Medulla oblongata (tissue), 1 donor: ENCODE measurements around the gene ELOVL6.
A peak's percentile ranks its signal among the peaks of the same experiment; 100 is the strongest.
"Not testable (repeated sequence)": the region's sequence is repeated elsewhere in the genome, so short reads cannot be mapped to it uniquely, and the experiment has no call there.

ENCODE experiments used
- DNase-seq: peaks from one replicate; pipeline ENCODE4 v3.0.0-alpha.2; 2015; ENCODE audit errors: extremely low spot score

The ELOVL6 gene

DNA sequence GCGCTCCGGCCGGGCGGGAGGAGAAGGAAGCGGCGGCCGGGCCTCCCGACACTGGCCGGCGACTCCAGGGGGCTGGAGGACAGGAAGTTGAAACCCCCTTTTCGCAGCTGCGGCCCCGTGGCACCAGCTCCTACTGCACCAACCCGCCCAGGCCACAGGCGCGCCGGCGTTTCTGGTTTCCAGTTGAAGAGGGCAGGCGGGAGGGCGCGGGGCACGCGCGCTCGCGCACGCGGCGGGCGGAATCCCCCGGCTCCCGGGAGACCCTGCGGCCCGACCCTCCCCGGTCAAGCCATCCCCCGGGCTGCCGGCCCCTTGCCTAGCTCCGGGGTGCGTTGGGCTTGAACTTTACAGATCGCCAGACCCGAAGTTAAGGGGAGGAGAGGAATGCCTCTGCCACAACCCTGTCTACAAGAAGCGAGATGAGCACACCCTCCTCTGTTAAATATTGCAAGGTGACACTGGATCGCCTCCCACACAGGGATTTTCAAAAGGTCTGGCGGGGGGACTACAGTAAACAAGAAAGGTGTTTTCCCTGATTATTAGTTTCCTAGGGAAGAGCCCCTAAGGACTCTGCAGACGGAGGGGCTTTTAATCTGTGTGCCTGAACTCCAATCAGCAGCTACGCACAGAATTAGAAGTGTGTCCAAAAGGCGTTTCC is 1.4 kb downstream of the ELOVL6 start:
- peak; percentile 53 for DNase-seq

GRCh38 chr4:110196206-110196870 is 2.1 kb downstream of the ELOVL6 start:
- peak; percentile 84 for DNase-seq

DNA sequence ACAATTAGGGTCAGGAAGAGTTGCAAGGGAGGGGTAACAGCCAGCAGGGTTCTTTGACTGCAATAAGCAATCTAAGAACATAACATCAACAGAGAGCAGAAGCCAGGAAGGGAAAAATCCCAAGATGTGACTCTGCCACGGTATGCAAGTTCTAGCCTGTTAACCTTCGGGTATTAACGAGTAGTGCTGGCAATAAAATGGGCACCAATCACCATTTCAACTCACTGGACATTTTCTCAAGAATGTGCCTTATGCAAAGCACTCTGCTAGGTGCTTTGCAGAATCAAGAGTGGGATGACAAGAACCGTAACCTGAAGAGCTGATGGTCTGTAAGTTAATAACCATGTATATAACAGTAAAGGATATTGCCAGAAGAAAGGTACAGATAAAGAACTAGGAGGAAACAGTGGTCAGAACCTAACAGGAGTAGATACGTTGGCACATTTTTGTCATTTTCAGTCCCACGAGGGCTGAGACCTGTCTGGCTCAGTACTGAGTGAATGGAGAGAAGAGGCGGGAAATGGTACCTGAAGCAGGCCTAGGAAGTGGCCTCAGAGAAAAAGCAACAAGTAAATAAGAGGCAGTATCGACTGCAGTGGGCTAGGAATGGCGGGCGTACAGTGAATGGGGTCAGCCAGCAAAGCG is 2.7 kb downstream of the ELOVL6 start:
- DNase-seq, result peak; percentile 43

DNA sequence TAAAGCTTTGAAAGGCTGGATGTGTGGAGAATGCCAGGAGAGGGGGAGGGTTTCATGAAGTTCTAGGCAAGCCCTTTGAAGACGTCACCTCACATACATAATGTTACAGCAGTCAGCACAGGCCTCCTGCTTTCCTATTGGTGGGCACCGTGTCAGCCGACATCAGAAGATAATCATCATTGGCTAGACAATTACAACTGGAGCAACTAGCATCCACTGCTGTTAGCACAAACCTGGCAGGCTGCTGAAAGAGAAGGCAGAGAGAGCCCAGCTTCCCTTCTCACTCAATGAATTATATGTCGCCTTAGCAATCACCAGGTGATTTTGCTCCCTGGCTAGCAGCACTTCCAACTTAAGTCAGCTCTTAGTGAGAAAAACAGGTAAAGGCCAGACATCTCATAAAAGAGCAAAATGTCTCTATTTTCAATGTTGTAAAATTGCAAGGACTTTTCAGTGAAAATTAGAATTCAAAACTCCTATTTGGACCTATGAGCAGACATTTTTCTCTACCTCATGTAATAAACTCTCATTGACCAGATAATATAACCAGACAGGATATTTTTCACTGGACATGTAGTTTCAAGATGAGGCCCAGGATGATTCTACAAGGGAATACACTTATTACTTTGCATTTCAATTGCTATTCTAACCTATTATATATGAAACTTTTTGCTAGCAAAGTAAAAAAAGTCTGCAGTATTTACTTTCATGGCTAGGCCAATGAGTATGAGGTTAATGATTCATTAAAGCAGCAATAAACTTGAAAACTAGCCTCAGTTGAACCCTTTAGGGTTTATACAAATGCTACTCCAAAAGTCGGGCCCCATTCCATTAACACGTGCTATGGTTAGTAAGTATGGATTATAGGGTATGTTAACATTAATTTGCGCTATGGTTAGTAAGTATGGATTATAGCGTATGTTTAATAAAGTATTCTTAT is 4.3 kb downstream of the ELOVL6 start:
- peak; percentile 96 for DNase-seq

GRCh38 chr4:110193287-110193686 is 5.1 kb downstream of the ELOVL6 start:
- DNase-seq, result not testable (repeated sequence)

GRCh38 chr4:110190249-110190648 is 8.2 kb downstream of the ELOVL6 start:
- DNase-seq, result no peak

DNA sequence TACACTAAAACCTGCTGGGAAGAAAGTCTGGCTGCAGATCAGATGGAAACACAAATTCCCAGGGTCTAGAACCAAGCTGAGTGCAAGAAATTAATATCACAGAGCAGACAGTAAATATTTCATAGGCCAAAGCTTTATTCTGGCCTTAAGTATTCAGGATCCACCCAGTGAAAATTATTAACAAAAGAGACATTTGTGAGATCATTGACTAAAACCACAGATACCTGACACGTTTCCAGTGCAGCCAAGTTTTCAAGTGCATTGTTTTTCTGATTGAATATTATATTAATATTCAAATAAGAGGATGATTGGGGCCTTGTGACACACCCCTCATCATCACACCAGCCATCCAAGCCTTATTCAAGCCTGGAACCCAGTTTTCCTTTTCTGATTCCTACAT is 10.3 kb downstream of the ELOVL6 start:
- no peak for DNase-seq

GRCh38 chr4:110184791-110185155 is 13.6 kb downstream of the ELOVL6 start:
- no peak for DNase-seq

GRCh38 chr4:110184140-110184790 is 14.2 kb downstream of the ELOVL6 start:
- DNase-seq, result no peak

- no peak for DNase-seq
These were observed 14.8 kb downstream of the ELOVL6 start for GRCh38 chr4:110183643-110184042.

DNA sequence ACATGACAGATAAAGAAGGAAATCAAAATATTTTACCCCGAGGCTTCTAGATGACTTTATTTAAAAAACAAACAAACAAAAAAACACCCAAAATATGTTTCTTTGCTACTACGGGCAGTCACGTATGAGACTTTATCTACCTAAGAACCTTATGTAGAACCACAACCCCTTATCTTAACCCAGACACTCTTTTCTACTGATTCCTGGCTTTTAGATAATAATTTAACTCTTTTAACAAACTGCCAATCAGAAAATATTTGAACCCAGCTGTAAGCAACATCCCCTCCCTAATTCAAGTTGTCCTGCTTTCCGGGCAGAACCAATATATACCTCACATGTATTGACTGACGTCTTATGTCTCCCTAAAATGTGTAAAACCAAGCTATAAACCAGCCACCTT is 15.4 kb downstream of the ELOVL6 start:
- DNase-seq, result no peak

GRCh38 chr4:110181890-110182289 is 16.5 kb downstream of the ELOVL6 start:
- no peak for DNase-seq

- DNase-seq, result no peak
These were observed 22.8 kb downstream of the ELOVL6 start for GRCh38 chr4:110175634-110176033.

GRCh38 chr4:110172972-110173371 is 25.4 kb downstream of the ELOVL6 start:
- DNase-seq, result no peak

GRCh38 chr4:110171971-110172370 is 26.4 kb downstream of the ELOVL6 start:
- DNase-seq, result no peak

DNA sequence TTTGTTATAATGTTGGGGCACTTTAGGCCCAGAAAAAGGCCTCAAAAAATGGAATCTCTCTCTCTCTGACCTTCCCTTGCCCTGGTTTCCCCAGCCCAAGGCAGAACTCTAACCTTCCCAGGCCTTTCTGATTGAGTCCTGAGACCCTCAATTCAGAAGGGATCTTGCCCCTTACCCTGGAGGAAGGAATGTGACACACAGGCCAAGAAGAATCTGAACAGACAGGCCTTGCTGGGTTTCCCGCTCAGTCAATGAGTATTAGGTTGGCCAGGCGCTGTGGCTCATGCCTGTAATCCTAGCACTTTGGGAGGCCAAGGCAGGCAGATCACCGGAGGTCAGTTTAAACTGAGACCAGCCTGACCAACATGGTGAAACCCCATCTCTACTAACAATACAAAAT is 27.6 kb downstream of the ELOVL6 start:
- DNase-seq, result no peak

- no peak for DNase-seq
These were observed 32.8 kb downstream of the ELOVL6 start for GRCh38 chr4:110165382-110166286.

- DNase-seq, result no peak
These were observed 33.6 kb downstream of the ELOVL6 start for GRCh38 chr4:110164856-110165255.

GRCh38 chr4:110164251-110164650 is 34.2 kb downstream of the ELOVL6 start:
- no peak for DNase-seq

- DNase-seq, result no peak
These were observed 34.9 kb downstream of the ELOVL6 start for GRCh38 chr4:110163327-110164069.
